Measurements from ENCODE around the gene CD63.

The CD63 gene

GRCh38 chr12:55715833-55716581 is 12.8 kb downstream of the CD63 start, which contains the start of gene BLOC1S1 (continued):
- TF ChIP-seq ZNF639 (tag by site-specific recombination; IDR thresholded peaks at IDR 0.05) (peak; percentile 95), ZNF501 (tag by site-specific recombination; IDR thresholded peaks at IDR 0.05) (peak; percentile 97), PRDM1 (tag by site-specific recombination; IDR thresholded peaks at IDR 0.05) (peak; percentile 8; the same call in 1 of the 2 replicates), ZNF140 (tag by site-specific recombination; IDR thresholded peaks at IDR 0.05) (no peak), MEIS1 (CRISPR knock-in tag; IDR thresholded peaks at IDR 0.05; ENCODE audit: borderline replicate concordance) (no peak), ZSCAN5A (tag by site-specific recombination; IDR thresholded peaks at IDR 0.05) (peak; percentile 82; the same call in 1 of the 2 replicates), ZNF302 (tag by site-specific recombination; IDR thresholded peaks at IDR 0.05; ENCODE audit: low read depth) (peak; percentile 61; the same call in 1 of the 2 replicates), ZNF324 (tag by site-specific recombination; IDR thresholded peaks at IDR 0.05) (peak; percentile 94), ZNF561 (tag by site-specific recombination; IDR thresholded peaks at IDR 0.05; ENCODE audit: borderline replicate concordance) (peak; percentile 92), ZNF76 (tag by site-specific recombination; IDR thresholded peaks at IDR 0.05; ENCODE audit: borderline replicate concordance, low read depth) (peak; percentile 80), ZBTB11 (tag by site-specific recombination; conservative IDR thresholded peaks at IDR 0.05; ENCODE audit: low read depth) (peak; percentile 75), ZNF664 (tag by site-specific recombination; IDR thresholded peaks at IDR 0.05) (peak; percentile 51; the same call in 1 of the 2 replicates), ZNF292 (tag by site-specific recombination; IDR thresholded peaks at IDR 0.05; ENCODE audit: borderline replicate concordance, low read depth) (0 out of 2 replicates have a peak, but pooled peaks have one; percentile 18), ZNF184 (tag by site-specific recombination; IDR thresholded peaks at IDR 0.05) (peak; percentile 45; the same call in 1 of the 2 replicates), ZFHX2 (tag by site-specific recombination; conservative IDR thresholded peaks at IDR 0.05) (no peak; the same call in 1 of the 2 replicates), ZNF610 (tag by site-specific recombination; IDR thresholded peaks at IDR 0.05; ENCODE audit: borderline replicate concordance) (peak; percentile 95), ZNF362 (tag by site-specific recombination; IDR thresholded peaks at IDR 0.05) (peak; percentile 85), ZNF776 (tag by site-specific recombination; IDR thresholded peaks at IDR 0.05; ENCODE audit: borderline replicate concordance) (no peak), SP2 (tag by site-specific recombination; IDR thresholded peaks at IDR 0.05) (peak; percentile 86), HOXA7 (CRISPR knock-in tag; IDR thresholded peaks at IDR 0.05; ENCODE audit: borderline replicate concordance) (no peak), ATF2 (tag by site-specific recombination; IDR thresholded peaks at IDR 0.05; ENCODE audit: low read depth) (no peak), ZNF391 (tag by site-specific recombination; IDR thresholded peaks at IDR 0.05; ENCODE audit: borderline replicate concordance, low read depth) (peak; percentile 95; the same call in 1 of the 2 replicates), ZFP41 (tag by site-specific recombination; IDR thresholded peaks at IDR 0.05; ENCODE audit: borderline replicate concordance) (no peak), ZNF585B (tag by site-specific recombination; IDR thresholded peaks at IDR 0.05) (no peak), KLF17 (tag by site-specific recombination; IDR thresholded peaks at IDR 0.05) (peak; percentile 94), ZNF398 (tag by site-specific recombination; IDR thresholded peaks at IDR 0.05) (peak; percentile 56; the same call in 1 of the 2 replicates)
